NCI-H2171 (cell line): Measurements from ENCODE around the gene CNGA3.

ENCODE experiments used
- DNase-seq: peaks from one replicate; lab custom pipeline; 2025; lab: John Stamatoyannopoulos, UW

The CNGA3 gene

GRCh38 chr2:98444436-98445176 is 98.3 kb downstream of the CNGA3 start, which contains the start of gene INPP4A:
TSS of gene INPP4A (plus strand) at chr2:98444858. CDS start at chr2:98520049, 75,191 bp downstream.
- peak; percentile 66 for DNase-seq

GRCh38 chr2:98445177-98445682 is 99.0 kb downstream of the CNGA3 start:
- DNase-seq = no peak

GRCh38 chr2:98445683-98446581 is 99.7 kb downstream of the CNGA3 start:
- no peak for DNase-seq

- no peak for DNase-seq
These were observed 100.6 kb downstream of the CNGA3 start for GRCh38 chr2:98446850-98447249.
